NCI-H187 (cell line): Measurements from ENCODE around the gene TJP3.
"Not testable (repeated sequence)": the region's sequence is repeated elsewhere in the genome, so short reads cannot be mapped to it uniquely, and the experiment has no call there.

Experiments
- DNase-seq, 2 experiments: peaks; one replicate each; lab custom pipeline; 2025; lab: John Stamatoyannopoulos, UW

The TJP3 gene, protein sequence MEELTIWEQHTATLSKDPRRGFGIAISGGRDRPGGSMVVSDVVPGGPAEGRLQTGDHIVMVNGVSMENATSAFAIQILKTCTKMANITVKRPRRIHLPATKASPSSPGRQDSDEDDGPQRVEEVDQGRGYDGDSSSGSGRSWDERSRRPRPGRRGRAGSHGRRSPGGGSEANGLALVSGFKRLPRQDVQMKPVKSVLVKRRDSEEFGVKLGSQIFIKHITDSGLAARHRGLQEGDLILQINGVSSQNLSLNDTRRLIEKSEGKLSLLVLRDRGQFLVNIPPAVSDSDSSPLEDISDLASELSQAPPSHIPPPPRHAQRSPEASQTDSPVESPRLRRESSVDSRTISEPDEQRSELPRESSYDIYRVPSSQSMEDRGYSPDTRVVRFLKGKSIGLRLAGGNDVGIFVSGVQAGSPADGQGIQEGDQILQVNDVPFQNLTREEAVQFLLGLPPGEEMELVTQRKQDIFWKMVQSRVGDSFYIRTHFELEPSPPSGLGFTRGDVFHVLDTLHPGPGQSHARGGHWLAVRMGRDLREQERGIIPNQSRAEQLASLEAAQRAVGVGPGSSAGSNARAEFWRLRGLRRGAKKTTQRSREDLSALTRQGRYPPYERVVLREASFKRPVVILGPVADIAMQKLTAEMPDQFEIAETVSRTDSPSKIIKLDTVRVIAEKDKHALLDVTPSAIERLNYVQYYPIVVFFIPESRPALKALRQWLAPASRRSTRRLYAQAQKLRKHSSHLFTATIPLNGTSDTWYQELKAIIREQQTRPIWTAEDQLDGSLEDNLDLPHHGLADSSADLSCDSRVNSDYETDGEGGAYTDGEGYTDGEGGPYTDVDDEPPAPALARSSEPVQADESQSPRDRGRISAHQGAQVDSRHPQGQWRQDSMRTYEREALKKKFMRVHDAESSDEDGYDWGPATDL

GRCh38 chr19:3708207-3708931 lies at the start of gene TJP3:
TSS of gene TJP3 (plus strand) at chr19:3708384. CDS start at chr19:3728433, 20,049 bp downstream.
- no peak for DNase-seq

- no peak for DNase-seq
Observed at GRCh38 chr19:3658870-3659745, 49.1 kb upstream of the TJP3 start.

DNA sequence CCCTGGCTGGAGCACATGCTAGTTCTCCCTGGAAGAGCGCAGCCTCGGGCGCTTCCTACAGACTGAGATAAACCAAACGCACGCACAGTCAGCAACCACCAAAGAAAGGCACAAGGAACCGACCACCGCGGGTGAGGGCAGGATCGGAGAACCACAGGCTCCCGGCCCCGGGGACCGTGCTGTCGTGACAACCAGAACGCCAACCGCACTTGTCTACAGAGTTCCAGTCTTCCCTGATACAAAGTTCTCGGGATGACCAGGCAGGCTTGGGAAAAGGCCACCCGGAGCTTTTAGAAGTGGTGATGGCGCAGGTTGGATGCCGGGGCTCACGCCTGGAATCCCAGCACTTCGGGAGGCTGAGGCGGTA lies 48.5 kb upstream of the TJP3 start:
- no peak for DNase-seq

GRCh38 chr19:3660493-3661219 lies 47.5 kb upstream of the TJP3 start:
- DNase-seq = no peak

DNA sequence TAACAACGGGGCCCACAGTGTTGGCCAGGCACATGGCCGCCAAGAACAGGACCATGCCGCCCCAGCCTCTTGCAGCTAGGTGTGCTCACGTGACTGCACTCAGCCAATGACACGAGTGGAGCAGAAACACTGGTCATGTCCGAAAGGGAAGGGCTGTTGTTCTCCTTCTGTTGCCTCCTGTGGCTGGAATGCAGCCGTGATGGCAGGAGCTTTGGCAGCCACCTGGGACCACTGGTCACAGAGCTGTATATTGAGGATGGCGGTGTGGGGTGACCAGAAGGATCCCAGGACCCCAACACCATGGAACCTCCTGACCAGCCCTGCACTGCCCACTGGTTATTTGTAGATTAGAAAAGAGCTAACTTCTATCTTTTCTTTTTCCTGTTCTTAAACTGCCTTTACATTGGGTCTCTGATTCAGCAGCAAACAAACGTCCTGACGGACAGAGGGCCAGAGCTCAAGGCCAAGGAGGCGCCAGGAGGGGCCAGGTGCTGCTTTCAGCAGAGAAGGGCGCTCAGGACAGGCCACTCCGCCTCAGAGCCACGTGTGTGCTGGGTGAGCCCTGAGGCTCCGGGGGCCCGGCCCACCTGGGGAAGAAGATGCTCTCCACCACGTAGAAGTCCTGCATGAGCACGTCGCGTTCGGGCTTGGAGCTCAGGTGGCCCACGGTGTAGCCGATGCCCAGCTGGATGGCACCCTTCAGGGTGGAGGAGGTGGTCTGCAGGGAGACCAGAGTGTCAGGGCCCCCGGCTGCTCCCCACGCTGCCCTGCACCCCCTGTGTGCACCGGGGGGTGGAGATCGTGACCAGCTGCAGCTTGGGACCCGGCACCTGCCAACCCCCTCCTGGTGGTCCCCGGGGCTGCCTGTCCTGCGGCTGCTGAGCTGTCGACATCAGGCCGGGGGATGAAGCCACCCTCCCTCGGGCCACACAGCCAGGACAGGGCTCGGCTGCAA lies 46.6 kb upstream of the TJP3 start:
- DNase-seq = no peak

DNA sequence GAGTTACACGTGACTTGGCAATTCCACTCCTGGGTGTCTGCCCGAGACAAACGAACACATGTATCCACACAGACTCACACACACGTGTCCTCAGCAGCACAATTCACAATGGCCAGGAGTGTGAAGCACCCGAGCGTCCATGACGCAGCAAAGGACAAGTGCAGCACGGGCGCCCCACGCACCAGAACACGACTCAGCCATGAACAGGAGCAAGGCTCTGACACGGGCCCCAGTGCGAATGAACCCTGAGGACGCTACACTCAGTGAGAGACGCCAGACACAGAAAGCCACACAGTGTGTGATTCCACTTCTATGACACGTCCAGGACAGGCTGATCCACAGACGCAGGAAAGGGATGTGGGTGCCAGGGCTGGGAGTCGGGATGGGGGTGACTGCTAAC lies 44.3 kb upstream of the TJP3 start:
- DNase-seq = no peak

DNA sequence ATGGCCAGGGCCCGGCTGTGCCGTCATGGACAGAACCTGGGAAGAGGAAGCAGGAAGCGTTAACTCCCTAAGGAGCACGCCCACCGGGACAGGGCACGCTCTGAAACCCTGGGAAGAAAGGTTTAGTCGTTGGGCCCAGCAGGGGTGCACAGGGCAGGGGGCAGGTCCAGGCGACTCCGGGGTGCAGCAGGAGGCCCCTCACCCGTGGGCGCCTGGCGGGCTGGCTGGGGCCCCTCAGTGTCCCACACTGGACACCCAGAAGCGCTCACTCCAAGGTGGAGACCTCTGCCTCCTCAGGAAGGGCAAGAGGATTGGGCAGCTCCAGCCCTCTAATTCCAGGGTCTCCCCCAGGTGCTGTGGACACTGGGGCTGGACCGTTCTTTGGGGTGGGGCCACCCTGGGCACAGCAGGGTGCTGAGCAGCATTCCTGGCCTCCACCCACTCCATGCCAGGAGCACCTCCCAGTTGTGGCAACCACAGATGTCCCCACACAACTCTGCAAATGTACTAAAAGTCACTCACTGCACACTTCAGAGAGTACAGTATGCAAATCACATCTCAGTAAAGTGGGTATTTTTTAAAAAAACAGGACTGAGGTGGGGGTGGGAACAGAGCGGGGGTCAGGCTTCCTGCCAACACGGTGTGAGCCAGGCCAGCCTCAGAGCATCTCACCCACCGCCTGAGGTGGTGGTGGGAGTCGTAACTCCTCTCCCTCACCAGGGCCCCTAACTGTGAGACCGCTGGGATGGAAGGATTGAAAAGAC lies 43.1 kb upstream of the TJP3 start:
- no peak for DNase-seq

- peak in 1 of 2 experiments; percentile 4 for DNase-seq
Observed at GRCh38 chr19:3665681-3666544, 42.3 kb upstream of the TJP3 start.

GRCh38 chr19:3666545-3666856 lies 41.7 kb upstream of the TJP3 start:
- not testable (repeated sequence) for DNase-seq

- no peak for DNase-seq
Observed at GRCh38 chr19:3667037-3667638, 41.0 kb upstream of the TJP3 start.

GRCh38 chr19:3667766-3668165 lies 40.4 kb upstream of the TJP3 start:
- DNase-seq = no peak

GRCh38 chr19:3668331-3669081 lies 39.7 kb upstream of the TJP3 start:
- no peak for DNase-seq

- DNase-seq = no peak
Observed at GRCh38 chr19:3669082-3669946, 38.9 kb upstream of the TJP3 start.

GRCh38 chr19:3669947-3670795 lies 38.0 kb upstream of the TJP3 start:
- DNase-seq = no peak
